ENCODE measurements around the gene MAPRE3.

Gene MAPRE3

GRCh38 chr2:27003857-27004256 lies 33.4 kb downstream of the MAPRE3 start:
- no peak for TF ChIP-seq CTCF (IDR thresholded peaks at IDR 0.05; ENCODE audit: low read depth, low read length)
- no peak for DNase-seq (ENCODE audit: extremely low read depth, low read depth)

- no peak for TF ChIP-seq CTCF (IDR thresholded peaks at IDR 0.05; ENCODE audit: low read depth, low read length)
- no peak for DNase-seq (ENCODE audit: extremely low read depth, low read depth)
Observed at GRCh38 chr2:27006602-27007415, 36.4 kb downstream of the MAPRE3 start.

GRCh38 chr2:27007416-27008374 lies 37.3 kb downstream of the MAPRE3 start:
- no peak for TF ChIP-seq CTCF (IDR thresholded peaks at IDR 0.05; ENCODE audit: low read depth, low read length)
- DNase-seq (ENCODE audit: extremely low read depth, low read depth), result no peak

- TF ChIP-seq CTCF (IDR thresholded peaks at IDR 0.05; ENCODE audit: low read depth, low read length), result no peak
Observed at GRCh38 chr2:27008678-27009077, 38.2 kb downstream of the MAPRE3 start.

GRCh38 chr2:27009083-27009482 lies 38.6 kb downstream of the MAPRE3 start:
- no peak for TF ChIP-seq CTCF (IDR thresholded peaks at IDR 0.05; ENCODE audit: low read depth, low read length)

More at GRCh38 chr2:27008678-27009077, 38.2 kb downstream of the MAPRE3 start:
- no peak for DNase-seq (ENCODE audit: extremely low read depth, low read depth)

GRCh38 chr2:27009716-27010115 lies 39.3 kb downstream of the MAPRE3 start:
- TF ChIP-seq CTCF (IDR thresholded peaks at IDR 0.05; ENCODE audit: low read depth, low read length), result no peak
- DNase-seq (ENCODE audit: extremely low read depth, low read depth), result no peak

More at GRCh38 chr2:27009083-27009482, 38.6 kb downstream of the MAPRE3 start:
- DNase-seq (ENCODE audit: extremely low read depth, low read depth), result no peak

GRCh38 chr2:27010139-27010538 lies 39.7 kb downstream of the MAPRE3 start:
- no peak for DNase-seq (ENCODE audit: extremely low read depth, low read depth)
- TF ChIP-seq CTCF (IDR thresholded peaks at IDR 0.05; ENCODE audit: low read depth, low read length), result no peak

Data from AG09319 (cell line).